Measurements from ENCODE around the gene FBXO31. TPM values are rescaled to one million over a fixed set of nuclear protein-coding genes. Genes with fewer than 3 reads are reported as not detected.
"Not testable (repeated sequence)": the region's sequence is repeated elsewhere in the genome, so short reads cannot be mapped to it uniquely, and the experiment has no call there.

The FBXO31 gene
- total RNA-seq, 2 donors from 2014 or later, result 30.5 to 36.9 TPM

DNA sequence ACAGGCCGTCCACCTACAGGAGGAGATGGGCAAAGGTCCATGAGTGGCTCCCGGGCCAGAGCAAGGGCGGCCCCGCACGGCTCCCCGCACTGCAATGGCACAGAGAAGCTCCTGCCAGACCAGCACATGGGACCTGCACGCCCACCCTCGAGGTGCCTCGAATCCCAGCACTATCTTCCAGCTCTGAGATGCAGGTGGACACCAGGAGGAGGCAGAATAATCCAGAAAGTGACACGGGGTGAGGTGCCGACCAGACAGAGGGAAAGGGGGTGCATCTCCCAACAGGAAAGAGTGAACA lies 39.9 kb downstream of the FBXO31 start:
- no peak for ATAC-seq
- Mint-ChIP-seq H3K36me3 (peaks cover 4% of the 10 kb centered on the region), H3K9me3 (no peaks in the 10 kb centered on the region), H3K27me3 (no peaks in the 10 kb centered on the region), H3K27ac (peak overlapping the region in 1 of 2 donors; percentile 87), H3K4me1 (ENCODE audit: low read depth in 2 of 2) (peaks cover 17% of the 10 kb centered on the region in 2 donors), H3K4me3 (no peak overlapping the region)
- DNase-seq (ENCODE audit: low spot score), result no peak

- DNase-seq (ENCODE audit: low spot score) (no peak), ATAC-seq (no peak)
- Mint-ChIP-seq H3K27me3 (no peaks in the 10 kb centered on the region), H3K9me3 (no peaks in the 10 kb centered on the region), H3K4me3 (no peak overlapping the region), H3K4me1 (ENCODE audit: low read depth in 2 of 2) (peaks cover 18 to 19% of the 10 kb centered on the region in 2 donors), H3K27ac (peak overlapping the region in 1 of 2 donors; percentile 87), H3K36me3 (peaks cover 4% of the 10 kb centered on the region)
Measured at GRCh38 chr16:87342978-87343752, 40.4 kb downstream of the FBXO31 start.

DNA sequence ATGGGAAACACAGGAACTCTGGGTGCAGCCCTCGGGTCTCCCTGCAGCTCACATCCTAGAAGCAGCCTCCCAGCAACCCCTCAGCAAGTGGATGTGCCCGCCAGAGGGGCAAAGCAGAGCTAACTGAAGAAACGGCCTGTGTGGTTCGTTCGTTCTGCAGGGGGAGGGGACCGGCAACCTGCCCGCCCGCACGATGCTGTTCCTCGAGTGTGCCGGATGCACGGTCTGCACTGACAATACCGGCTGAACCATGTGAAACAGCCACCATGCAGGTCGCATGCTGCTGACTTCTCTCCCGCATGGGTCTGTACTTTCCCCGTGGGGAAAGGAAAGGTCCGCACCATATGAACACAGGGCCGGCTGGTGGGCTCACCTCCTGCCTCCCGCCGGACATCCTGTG lies 41.1 kb downstream of the FBXO31 start:
- Mint-ChIP-seq H3K9me3 (no peaks in the 10 kb centered on the region), H3K27ac (no peak overlapping the region), H3K4me3 (no peak overlapping the region), H3K4me1 (ENCODE audit: low read depth in 2 of 2) (peaks cover 18 to 19% of the 10 kb centered on the region in 2 donors), H3K36me3 (peaks cover 4% of the 10 kb centered on the region), H3K27me3 (no peaks in the 10 kb centered on the region)
- DNase-seq (ENCODE audit: low spot score) (no peak), ATAC-seq (no peak)

DNA sequence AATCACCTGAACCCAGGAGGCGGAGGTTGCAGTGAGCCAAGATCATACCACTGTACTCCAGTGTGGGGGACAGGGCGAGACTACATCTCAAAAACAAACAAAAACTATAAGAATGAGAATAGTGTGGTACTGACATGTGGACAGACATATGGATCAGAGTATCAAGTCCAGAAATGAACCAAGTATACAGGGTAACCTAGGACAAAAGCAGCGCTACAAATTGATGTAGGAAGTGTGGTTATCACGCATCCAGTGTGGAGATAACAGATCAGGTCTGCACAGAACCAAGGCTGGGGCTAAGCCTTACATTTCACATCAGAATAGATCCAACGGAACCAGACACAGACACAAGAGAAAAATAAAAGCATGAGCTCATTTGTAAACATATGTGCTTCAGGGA lies 43.4 kb downstream of the FBXO31 start:
- peaks cover 14 to 19% of the 10 kb centered on the region in 2 donors for H3K4me1 Mint-ChIP-seq (ENCODE audit: low read depth in 2 of 2)
- H3K27ac Mint-ChIP-seq, result no peak overlapping the region

DNA sequence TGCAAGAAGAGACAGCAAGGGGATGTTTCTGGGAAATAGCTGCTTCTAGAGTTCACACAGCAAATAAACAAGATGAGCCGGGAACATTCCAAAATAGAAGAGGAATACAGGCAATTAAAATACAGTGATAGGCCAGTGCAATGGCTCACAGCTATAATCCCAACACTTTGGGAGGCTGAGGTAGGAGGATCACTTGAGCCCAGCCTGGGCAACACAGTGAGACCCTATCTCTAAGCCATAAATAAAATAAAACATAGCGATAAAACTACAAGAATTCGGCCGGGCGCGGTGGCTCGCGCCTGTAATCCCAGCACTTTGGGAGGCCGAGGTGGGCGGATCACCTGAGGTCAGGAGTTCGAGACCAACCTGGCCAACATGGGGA lies 43.9 kb downstream of the FBXO31 start:
- not testable (repeated sequence) for H3K36me3 Mint-ChIP-seq; H3K4me3 Mint-ChIP-seq; ATAC-seq; H3K9me3 Mint-ChIP-seq; H3K27me3 Mint-ChIP-seq; DNase-seq (ENCODE audit: low spot score)
- Mint-ChIP-seq H3K27ac (peak overlapping the region in 1 of 2 donors; percentile 37), H3K4me1 (ENCODE audit: low read depth in 2 of 2) (peaks cover 10 to 18% of the 10 kb centered on the region in 2 donors)

More for the DNA sequence above, 43.4 kb downstream of the FBXO31 start:
- DNase-seq (ENCODE audit: low spot score) (no peak), ATAC-seq (no peak)
- H3K4me3 Mint-ChIP-seq, result no peak overlapping the region
- no peaks in the 10 kb centered on the region for H3K9me3 Mint-ChIP-seq
- H3K27me3 Mint-ChIP-seq, result no peaks in the 10 kb centered on the region
- H3K36me3 Mint-ChIP-seq, result peaks cover under 1% of the 10 kb centered on the region

DNA sequence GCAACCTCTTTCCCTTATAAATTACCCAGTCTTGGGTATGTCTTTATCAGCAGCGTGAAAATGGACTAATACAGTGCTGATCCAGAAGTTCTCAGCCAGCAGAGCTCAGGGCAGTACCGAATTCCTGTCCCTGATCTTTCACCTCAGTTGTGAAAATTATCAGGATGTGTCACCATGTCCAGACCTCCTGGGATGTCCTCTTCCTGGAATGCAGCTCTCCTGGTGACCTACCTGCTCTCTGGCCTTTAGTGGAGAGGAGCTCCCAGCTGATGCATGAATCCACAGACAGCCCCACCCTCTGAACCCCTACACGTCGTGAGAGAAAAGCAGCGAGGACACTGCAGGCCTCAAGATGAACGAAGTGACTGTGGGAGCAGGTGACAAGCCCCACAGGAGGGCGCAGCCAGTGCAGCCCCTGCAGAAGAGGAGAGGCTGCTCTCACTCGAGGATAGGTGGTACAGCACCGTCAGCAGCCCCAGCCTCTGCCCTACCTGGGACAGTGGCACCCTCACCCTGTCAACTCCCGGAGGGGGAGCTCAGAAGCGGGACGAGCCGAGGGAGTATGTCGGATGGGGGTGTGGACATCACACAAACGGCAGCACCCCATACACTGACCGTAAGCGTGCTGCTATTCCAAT lies 44.4 kb downstream of the FBXO31 start:
- ATAC-seq (no peak), DNase-seq (ENCODE audit: low spot score) (no peak)
- Mint-ChIP-seq H3K4me1 (ENCODE audit: low read depth in 2 of 2) (peaks cover 10 to 18% of the 10 kb centered on the region in 2 donors), H3K27ac (peak overlapping the region in 1 of 2 donors; percentile 37), H3K4me3 (no peak overlapping the region), H3K36me3 (no peaks in the 10 kb centered on the region), H3K27me3 (no peaks in the 10 kb centered on the region), H3K9me3 (no peaks in the 10 kb centered on the region)

GRCh38 chr16:87338155-87338765 lies 45.3 kb downstream of the FBXO31 start:
- no peaks in the 10 kb centered on the region for H3K9me3 Mint-ChIP-seq
- H3K4me3 Mint-ChIP-seq, result no peak overlapping the region
- ATAC-seq (no peak), DNase-seq (ENCODE audit: low spot score) (no peak)
- H3K36me3 Mint-ChIP-seq, result no peaks in the 10 kb centered on the region
- H3K27ac Mint-ChIP-seq, result no peak overlapping the region
- H3K27me3 Mint-ChIP-seq, result no peaks in the 10 kb centered on the region
- H3K4me1 Mint-ChIP-seq (ENCODE audit: low read depth in 2 of 2), result peaks cover 10 to 12% of the 10 kb centered on the region in 2 donors

GRCh38 chr16:87337262-87337771 lies 46.3 kb downstream of the FBXO31 start:
- Mint-ChIP-seq H3K4me1 (ENCODE audit: low read depth in 2 of 2) (peaks cover 7 to 12% of the 10 kb centered on the region in 2 donors), H3K36me3 (no peaks in the 10 kb centered on the region), H3K27ac (peak overlapping the region in 1 of 2 donors; percentile 13), H3K9me3 (no peaks in the 10 kb centered on the region), H3K4me3 (no peak overlapping the region), H3K27me3 (no peaks in the 10 kb centered on the region)
- ATAC-seq (no peak), DNase-seq (ENCODE audit: low spot score) (no peak)

GRCh38 chr16:87336434-87337240 lies 46.9 kb downstream of the FBXO31 start:
- ATAC-seq (no peak), DNase-seq (ENCODE audit: low spot score) (no peak)
- no peaks in the 10 kb centered on the region for H3K36me3 Mint-ChIP-seq
- H3K9me3 Mint-ChIP-seq, result no peaks in the 10 kb centered on the region
- H3K4me3 Mint-ChIP-seq, result no peak overlapping the region
- H3K4me1 Mint-ChIP-seq (ENCODE audit: low read depth in 2 of 2), result peaks cover 7 to 12% of the 10 kb centered on the region in 2 donors
- H3K27me3 Mint-ChIP-seq, result no peaks in the 10 kb centered on the region
- peak overlapping the region in 1 of 2 donors; percentile 13 for H3K27ac Mint-ChIP-seq

DNA sequence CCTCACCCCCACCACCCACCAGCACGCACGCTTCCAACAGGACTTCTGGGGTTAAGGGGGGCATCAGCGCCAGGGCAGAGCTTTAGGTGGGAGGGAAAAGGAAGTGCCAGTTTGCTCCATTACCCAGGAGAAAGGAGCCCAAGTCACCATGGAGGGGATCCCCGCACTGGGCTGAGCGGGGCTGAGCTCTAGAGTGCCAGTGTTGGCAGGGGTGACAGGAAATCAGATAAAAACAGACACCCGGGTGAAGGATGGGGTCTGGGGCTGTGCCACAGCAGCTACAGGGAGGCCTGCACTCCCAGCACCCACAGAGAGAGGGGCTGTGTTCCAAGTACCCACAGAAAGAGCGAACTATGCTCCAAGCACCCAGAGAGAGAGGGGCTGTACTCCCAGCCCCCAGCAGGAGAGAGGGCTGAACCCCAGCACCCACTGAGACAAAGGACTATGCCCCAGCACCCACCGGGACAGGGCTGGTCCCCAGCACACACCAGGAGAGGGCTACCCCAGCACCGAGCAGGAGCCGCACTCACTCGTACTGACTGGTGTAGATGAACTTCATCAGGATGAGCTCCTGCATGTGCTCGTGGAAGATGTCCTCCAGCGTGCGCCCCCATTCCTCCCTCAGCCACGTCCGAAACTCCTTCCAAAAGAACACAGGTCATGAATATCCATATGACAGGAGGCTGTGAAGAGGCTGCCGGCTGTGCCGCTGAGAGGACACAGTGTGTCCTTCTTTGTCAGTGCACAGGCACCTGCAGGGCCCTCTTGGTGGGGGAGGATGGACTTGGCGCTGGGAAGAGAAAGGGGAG lies 47.7 kb downstream of the FBXO31 start:
- no peaks in the 10 kb centered on the region for H3K9me3 Mint-ChIP-seq
- no peaks in the 10 kb centered on the region for H3K27me3 Mint-ChIP-seq
- no peak for ATAC-seq
- DNase-seq (ENCODE audit: low spot score), result no peak
- peak overlapping the region in 1 of 2 donors; percentile 50 for H3K27ac Mint-ChIP-seq
- peaks cover 7 to 12% of the 10 kb centered on the region in 2 donors for H3K4me1 Mint-ChIP-seq (ENCODE audit: low read depth in 2 of 2)
- H3K4me3 Mint-ChIP-seq, result no peak overlapping the region
- H3K36me3 Mint-ChIP-seq, result no peaks in the 10 kb centered on the region

DNA sequence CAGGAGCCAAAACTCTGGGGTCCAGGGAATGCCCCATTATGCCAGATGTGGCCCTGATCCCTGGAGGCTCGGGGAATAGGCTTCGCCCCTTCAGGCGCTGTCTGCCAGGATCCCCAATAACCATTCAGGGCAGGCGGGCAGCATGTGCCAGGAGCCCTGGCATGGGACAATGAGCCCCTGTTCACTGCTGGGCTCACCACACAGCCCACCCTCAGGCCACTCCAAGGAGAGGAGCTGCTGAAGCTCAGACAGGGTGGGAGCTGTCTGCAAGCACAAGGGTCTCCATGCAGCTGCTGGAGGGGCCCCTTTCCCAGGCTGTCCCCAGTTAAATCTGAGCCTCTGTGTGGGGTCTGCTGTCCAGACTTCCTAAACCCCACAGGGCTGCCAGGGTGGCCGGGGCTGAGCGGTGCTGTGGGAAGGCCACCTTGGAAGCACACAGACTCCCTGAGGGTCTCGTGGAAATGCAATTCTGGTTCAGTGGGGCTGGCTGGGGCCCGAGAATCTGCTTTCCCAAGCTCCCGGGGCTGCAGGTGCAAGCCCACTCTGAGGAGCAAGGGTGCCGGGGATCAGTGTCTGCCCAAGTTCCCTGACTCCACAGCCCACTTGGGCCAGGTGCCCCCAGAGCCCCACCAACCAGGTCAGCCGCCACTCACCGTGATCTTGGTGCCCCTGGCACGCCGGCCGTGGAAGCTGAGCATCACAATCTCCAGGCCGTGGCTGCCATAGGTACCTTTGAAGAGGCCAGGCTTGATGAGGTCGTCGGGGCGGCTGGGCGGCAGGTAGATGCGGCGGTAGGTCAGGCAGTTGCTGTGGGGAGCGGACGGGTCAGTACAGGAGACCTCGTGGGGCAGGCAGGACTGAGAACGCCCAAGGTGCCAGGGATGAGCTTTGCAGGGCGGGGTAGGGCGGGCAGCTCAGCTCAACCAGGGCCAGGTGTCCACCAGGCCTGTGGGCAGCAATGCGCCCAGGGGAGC lies 48.6 kb downstream of the FBXO31 start:
- Mint-ChIP-seq H3K27ac (peak overlapping the region in 1 of 2 donors; percentile 50), H3K27me3 (no peaks in the 10 kb centered on the region), H3K4me3 (no peak overlapping the region), H3K4me1 (ENCODE audit: low read depth in 2 of 2) (peaks cover 7 to 12% of the 10 kb centered on the region in 2 donors), H3K36me3 (no peaks in the 10 kb centered on the region), H3K9me3 (no peaks in the 10 kb centered on the region)
- DNase-seq (ENCODE audit: low spot score) (no peak), ATAC-seq (no peak)

Data from natural killer cell treated with Interleukin-12 subunit alpha and Interleukin-12 subunit beta and Interleukin-15 and Interleukin-18, amount 100 ng/mL, for 72 hours (primary cell).